H9 (cell line): ENCODE data around the gene GADD45GIP1. TPM values are rescaled to one million over a fixed set of nuclear protein-coding genes. Genes with fewer than 3 reads are reported as not detected.

Source experiments
- DNase-seq: peaks from one replicate; pipeline ENCODE4 v3.0.0-alpha.2; 2017
- H2AFZ ChIP-seq: one replicate; pipeline ENCODE4 v1.6.1; 2013; ENCODE audit warnings: mild to moderate bottlenecking, low read length, control low read depth, moderate library complexity
- H2AK5ac ChIP-seq: 2 replicates; pipeline ENCODE4 v1.6.1; 2013; ENCODE audit warnings: low read length, control low read depth, mixed read lengths; ENCODE audit not compliant: insufficient read length
- H2BK120ac ChIP-seq: one replicate; pipeline ENCODE4 v1.6.1; 2013; ENCODE audit warnings: low read depth, mild to moderate bottlenecking, low read length, control low read depth, inconsistent platforms; ENCODE audit not compliant: poor library complexity, severe bottlenecking
- H2BK12ac ChIP-seq: 2 replicates; pipeline ENCODE4 v1.6.1; 2013; ENCODE audit warnings: low read length, control low read depth, mixed read lengths, low read depth; ENCODE audit not compliant: insufficient read length
- H2BK15ac ChIP-seq: 2 replicates; pipeline ENCODE4 v1.6.1; 2013; ENCODE audit warnings: low read depth, low read length, control low read depth
- H2BK20ac ChIP-seq: one replicate; pipeline ENCODE4 v1.6.1; 2013; ENCODE audit warnings: low read depth, mild to moderate bottlenecking, low read length, control low read depth, inconsistent platforms; ENCODE audit not compliant: poor library complexity, severe bottlenecking
- H2BK5ac ChIP-seq: 2 replicates; pipeline ENCODE4 v1.6.1; 2013; ENCODE audit warnings: low read length, control low read depth, mixed read lengths; ENCODE audit not compliant: insufficient read length
- H3K14ac ChIP-seq: 2 replicates; pipeline ENCODE4 v1.6.1; 2013; ENCODE audit warnings: low read length, control low read depth; ENCODE audit not compliant: insufficient read depth
- H3K18ac ChIP-seq: 2 replicates; pipeline ENCODE4 v1.6.1; 2013; ENCODE audit warnings: low read depth, mild to moderate bottlenecking, mixed read lengths, low read length, control low read depth; ENCODE audit not compliant: insufficient read length
- H3K23ac ChIP-seq: 2 replicates; pipeline ENCODE4 v1.6.1; 2013; ENCODE audit warnings: low read length, control low read depth, mixed read lengths, low read depth; ENCODE audit not compliant: insufficient read length
- H3K23me2 ChIP-seq: 2 replicates; pipeline ENCODE4 v1.6.1; 2013; ENCODE audit warnings: low read depth, mild to moderate bottlenecking, mixed read lengths, low read length, control low read depth; ENCODE audit not compliant: insufficient read length, poor library complexity, severe bottlenecking
- H3K27ac ChIP-seq: 2 replicates; pipeline ENCODE4 v1.5.1; 2013; ENCODE audit warnings: low read length, control low read depth, mixed read lengths, low read depth; ENCODE audit not compliant: insufficient read length
- H3K27me3 ChIP-seq: 2 replicates; pipeline ENCODE4 v1.6.1; 2013; ENCODE audit warnings: low read length, control low read depth, inconsistent platforms; ENCODE audit not compliant: insufficient read depth
- H3K4ac ChIP-seq: 2 replicates; pipeline ENCODE4 v1.6.1; 2013; ENCODE audit warnings: low read depth, mild to moderate bottlenecking, control low read depth, inconsistent platforms, low read length, moderate library complexity
- H3K4me1 ChIP-seq: 2 replicates; pipeline ENCODE4 v1.6.1; 2013; ENCODE audit warnings: low read length, control low read depth, inconsistent platforms; ENCODE audit not compliant: insufficient read depth
- H3K4me2 ChIP-seq: 2 replicates; pipeline ENCODE4 v1.6.1; 2013; ENCODE audit warnings: low read length, control low read depth, mixed read lengths; ENCODE audit not compliant: insufficient read length, insufficient read depth
- H3K56ac ChIP-seq: 2 replicates; pipeline ENCODE4 v1.6.1; 2013; ENCODE audit warnings: low read depth, mild to moderate bottlenecking, mixed read lengths, low read length, control low read depth; ENCODE audit not compliant: insufficient read length
- H3K79me1 ChIP-seq: 2 replicates; pipeline ENCODE4 v1.6.1; 2013; ENCODE audit warnings: low read depth, mild to moderate bottlenecking, moderate library complexity, low read length, control low read depth, inconsistent platforms; ENCODE audit not compliant: insufficient read depth, poor library complexity, severe bottlenecking
- H3K79me2 ChIP-seq: 2 replicates; pipeline ENCODE4 v1.6.1; 2013; ENCODE audit warnings: low read length, control low read depth, inconsistent platforms; ENCODE audit not compliant: insufficient read depth
- H3K9ac ChIP-seq: 2 replicates; pipeline ENCODE4 v1.6.1; 2013; ENCODE audit warnings: low read length, control low read depth, mixed read lengths; ENCODE audit not compliant: insufficient read length; ENCODE audit errors: extremely low read depth
- H3K9me3 ChIP-seq: one replicate; pipeline ENCODE4 v1.6.1; 2013; ENCODE audit warnings: low read depth, low read length, inconsistent platforms; ENCODE audit not compliant: control insufficient read depth
- H3T11ph ChIP-seq: one replicate; pipeline ENCODE4 v1.6.1; 2013; ENCODE audit warnings: mild to moderate bottlenecking, low read length, control low read depth, inconsistent platforms
- H4K20me1 ChIP-seq: one replicate; pipeline ENCODE4 v1.6.1; 2013; ENCODE audit not compliant: control insufficient read depth, insufficient read length, insufficient read depth
- H4K5ac ChIP-seq: 2 replicates; pipeline ENCODE4 v1.6.1; 2013; ENCODE audit warnings: low read depth, mild to moderate bottlenecking, mixed read lengths, low read length, control low read depth; ENCODE audit not compliant: insufficient read length
- H4K8ac ChIP-seq: replicated peaks from 2 replicates; pipeline ENCODE4 v1.6.1; 2013; ENCODE audit warnings: low read length, control low read depth, mixed read lengths, low read depth; ENCODE audit not compliant: insufficient read length
- H4K91ac ChIP-seq: 2 replicates; pipeline ENCODE4 v1.6.1; 2013; ENCODE audit warnings: low read depth, mild to moderate bottlenecking, moderate library complexity, mixed read lengths, low read length, control low read depth; ENCODE audit not compliant: insufficient read length
- H3K27ac Mint-ChIP-seq, 3 experiments: 2 replicates in 2 of 3; 3 replicates in 1 of 3; pipeline ENCODE4 v1.8.0; 2020 to 2021; ENCODE audit warnings: mixed read lengths in 3 of 3, mild to moderate bottlenecking in 1 of 3, moderate library complexity in 1 of 3
- H3K27me3 Mint-ChIP-seq: 2 replicates; pipeline ENCODE4 v1.8.0; 2021; ENCODE audit warnings: low read depth, mild to moderate bottlenecking, moderate library complexity, mixed read lengths
- H3K36me3 Mint-ChIP-seq, 3 experiments: 2 replicates in 2 of 3; 3 replicates in 1 of 3; pipeline ENCODE4 v1.8.0; 2020 to 2021; ENCODE audit warnings: low read depth in 3 of 3, mixed read lengths in 3 of 3; ENCODE audit not compliant: insufficient read depth in 1 of 3
- H3K4me1 Mint-ChIP-seq, 2 experiments: 2 replicates each; pipeline ENCODE4 v1.8.0; 2020; ENCODE audit warnings: mixed read lengths in 2 of 2
- H3K4me3 Mint-ChIP-seq, 2 experiments: 2 replicates in 1 of 2; 3 replicates in 1 of 2; pipeline ENCODE4 v1.8.0; 2020 to 2021; ENCODE audit warnings: mild to moderate bottlenecking in 2 of 2, mixed read lengths in 2 of 2, moderate library complexity in 1 of 2
- H3K9me3 Mint-ChIP-seq, 2 experiments: 2 replicates in 1 of 2; 3 replicates in 1 of 2; pipeline ENCODE4 v1.8.0; 2020; ENCODE audit warnings: mild to moderate bottlenecking in 2 of 2, mixed read lengths in 2 of 2, moderate library complexity in 1 of 2
- WGBS: extraction: QIAGEN DNeasy Blood & Tissue Kit; methylation state at CpG from one replicate; pipeline ENCODE4 v1.1.7; 2013; ENCODE audit warnings: missing lambda C conversion rate, low lambda C conversion rate, mixed read lengths; ENCODE audit not compliant: insufficient read length; ENCODE audit errors: extremely low coverage; 5-methylcytosine and 5-hydroxymethylcytosine counted together
- total RNA-seq: library from RNA; stranded (reverse); gene quantifications from 2 replicates; pipeline ENCODE4 v1.2.1, GENCODE V29; 2021
- TF ChIP-seq, protein P1 (sequence below): fragments of 200-600 bp; sonication (generic); conservative IDR thresholded peaks from 3 replicates; pipeline ENCODE4 v1.8.0; 2021; ENCODE audit warnings: antibody characterized with exemption, mild to moderate bottlenecking

Gene GADD45GIP1
- total RNA-seq, 1 experiment from 2014 or later = 44.5 TPM

- Mint-ChIP-seq H3K27me3 (no peaks in the 10 kb centered on the region; the same call in 1 of the 2 replicates), H3K36me3 (peaks cover 32 to 60% (median 58%) of the 10 kb centered on the region in 3 experiments), H3K9me3 (no peaks in the 10 kb centered on the region; a peak in 1 of 5 replicates), H3K27ac (peak overlapping the region in 2 of 3 experiments; percentile 68 to 92; a peak in 4 of 7 replicates), H3K4me3 (peak overlapping the region; percentile 30 to 88; a peak in 3 of 5 replicates), H3K4me1 (peaks cover 21 to 34% of the 10 kb centered on the region in 2 experiments)
- no peak overlapping the region for H2BK5ac ChIP-seq
- H2AK5ac ChIP-seq = no peak overlapping the region
- no peak overlapping the region for H2BK12ac ChIP-seq
- H4K91ac ChIP-seq = no peak overlapping the region
- no peaks in the 10 kb centered on the region for H3K27me3 ChIP-seq
- no peak overlapping the region for H4K5ac ChIP-seq
- no peak overlapping the region for H2BK15ac ChIP-seq
- peaks cover 7% of the 10 kb centered on the region; the same call in 1 of the 2 replicates for H3K79me2 ChIP-seq
- no peak overlapping the region for H3K27ac ChIP-seq
- no peak overlapping the region for H3K4me2 ChIP-seq
- no peak for DNase-seq
- TF ChIP-seq, protein P1, sequence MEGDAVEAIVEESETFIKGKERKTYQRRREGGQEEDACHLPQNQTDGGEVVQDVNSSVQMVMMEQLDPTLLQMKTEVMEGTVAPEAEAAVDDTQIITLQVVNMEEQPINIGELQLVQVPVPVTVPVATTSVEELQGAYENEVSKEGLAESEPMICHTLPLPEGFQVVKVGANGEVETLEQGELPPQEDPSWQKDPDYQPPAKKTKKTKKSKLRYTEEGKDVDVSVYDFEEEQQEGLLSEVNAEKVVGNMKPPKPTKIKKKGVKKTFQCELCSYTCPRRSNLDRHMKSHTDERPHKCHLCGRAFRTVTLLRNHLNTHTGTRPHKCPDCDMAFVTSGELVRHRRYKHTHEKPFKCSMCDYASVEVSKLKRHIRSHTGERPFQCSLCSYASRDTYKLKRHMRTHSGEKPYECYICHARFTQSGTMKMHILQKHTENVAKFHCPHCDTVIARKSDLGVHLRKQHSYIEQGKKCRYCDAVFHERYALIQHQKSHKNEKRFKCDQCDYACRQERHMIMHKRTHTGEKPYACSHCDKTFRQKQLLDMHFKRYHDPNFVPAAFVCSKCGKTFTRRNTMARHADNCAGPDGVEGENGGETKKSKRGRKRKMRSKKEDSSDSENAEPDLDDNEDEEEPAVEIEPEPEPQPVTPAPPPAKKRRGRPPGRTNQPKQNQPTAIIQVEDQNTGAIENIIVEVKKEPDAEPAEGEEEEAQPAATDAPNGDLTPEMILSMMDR = no peak
- peaks cover 3% of the 10 kb centered on the region for H3K23me2 ChIP-seq
- H3T11ph ChIP-seq = no peak overlapping the region
- H2BK120ac ChIP-seq = no peak overlapping the region
- peaks cover 5% of the 10 kb centered on the region for H3K79me1 ChIP-seq
- H4K8ac ChIP-seq = no peak overlapping the region
- H3K56ac ChIP-seq = no peak overlapping the region
- H3K9me3 ChIP-seq = no peaks in the 10 kb centered on the region
- H4K20me1 ChIP-seq = no peaks in the 10 kb centered on the region
- no peak overlapping the region for H3K18ac ChIP-seq
- H3K23ac ChIP-seq = no peak overlapping the region
- H3K4me1 ChIP-seq = no peaks in the 10 kb centered on the region; the same call in 1 of the 2 replicates
- no peak overlapping the region for H3K4ac ChIP-seq
- no peak overlapping the region for H2AFZ ChIP-seq
- no peak overlapping the region for H2BK20ac ChIP-seq
- H3K14ac ChIP-seq = no peak overlapping the region
- WGBS = no CpG with 5 or more reads among the region's 1 CpG
- no peak overlapping the region for H3K9ac ChIP-seq
Observed at GRCh38 chr19:12954612-12954962, 2.4 kb downstream of the GADD45GIP1 start.
